Left cardiac atrium (tissue), 4 donors: ENCODE measurements around the gene SLC24A5. TPM values are rescaled to one million over a fixed set of nuclear protein-coding genes. Genes with fewer than 3 reads are reported as not detected.
A peak's percentile ranks its signal among the peaks of the same experiment; 100 is the strongest.

Source experiments
- ATAC-seq, 2 donors: fragments of 200-7000 bp; cut with Tn5 transposase; one replicate each; pipeline ENCODE4 v1.9.1; 2020; ENCODE audit warnings: mild to moderate bottlenecking in 2 of 2, moderate library complexity in 2 of 2
- DNase-seq: peaks from one replicate; pipeline ENCODE4 v3.0.0-alpha.2; 2020
- intact Hi-C, 2 donors: fragments of 100-400 bp; cut with DNase I; formaldehyde crosslinking; loops; one replicate each; pipeline versions ENCODE4 v1.14.1 to v1.15.1; 2022 to 2023
- total RNA-seq, 2 donors: library from RNA; stranded (reverse); fragmentation: NEBNext Ultra II Directional; extraction: Animal tissue kit (Norgen Biotek cat#: 25700); gene quantifications; one replicate each; pipeline ENCODE4 v1.2.1, GENCODE V29; 2021
- donor health status: DM: no; HTN: yes; CAD: no.
- donor health status: DM: no; HTN: yes; CAD: no; lungs with severe emphysema.
- donor health status: DM: yes; HTN: yes; CAD: no.
- donor health status: Dilated cardiomyopathy.

Gene SLC24A5
- total RNA-seq, 2 donors from 2014 or later, result not detected

DNA sequence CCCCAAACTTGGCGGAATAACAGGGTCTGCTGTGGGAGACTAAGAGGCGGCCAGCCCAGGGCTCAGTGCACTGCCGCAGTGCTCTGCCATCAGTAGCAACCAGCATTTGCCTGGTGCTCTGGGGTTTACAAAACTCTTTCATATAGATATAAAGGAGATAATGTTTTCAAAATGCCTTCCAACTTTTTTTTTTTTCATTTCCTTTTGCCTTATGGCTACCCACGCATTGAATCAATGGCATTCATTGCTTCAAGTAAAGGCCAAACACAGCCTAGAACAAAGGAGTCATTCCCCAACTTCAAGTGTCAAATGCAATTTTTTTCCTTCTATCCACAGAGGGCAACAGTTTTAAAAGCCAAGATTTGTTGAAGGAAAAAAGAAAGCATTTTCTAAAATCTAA is 11.6 kb upstream of the SLC24A5 start:
- DNase-seq (no peak), ATAC-seq (no peak)
- intact Hi-C loops, result no loop called here

GRCh38 chr15:48109856-48110531 is 10.8 kb upstream of the SLC24A5 start:
- intact Hi-C loops, result loop anchor here in 1 of 2 donors (5.0 kb wide), 1 partner anchor 142 kb away; no protein-coding TSS in a partner anchor
- ATAC-seq, result no peak
- no peak for DNase-seq

DNA sequence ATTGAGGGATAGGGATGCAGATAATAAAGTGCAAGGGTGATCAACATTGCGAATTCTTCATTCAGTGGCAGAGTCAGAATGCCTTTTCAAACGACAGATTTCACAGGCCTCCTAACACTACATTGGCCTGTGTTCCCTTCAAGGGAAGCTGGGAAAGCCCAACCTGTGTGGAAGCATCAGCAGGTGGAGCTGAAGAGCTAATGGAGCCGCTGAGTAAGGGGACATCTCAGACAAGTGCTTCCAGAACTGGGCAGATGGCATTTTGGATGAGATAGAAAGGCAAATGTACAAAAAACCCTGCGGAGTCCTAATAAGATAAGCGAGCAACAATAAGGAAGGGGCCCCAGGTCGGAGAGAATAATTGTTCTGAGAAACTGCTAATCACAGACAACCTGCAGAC is 8.5 kb upstream of the SLC24A5 start:
- ATAC-seq (peak in 1 of 2 donors; percentile 45), DNase-seq (no peak)
- intact Hi-C loops, result loop anchor here in 1 of 2 donors (5.0 kb wide), 1 partner anchor 140 kb away; no protein-coding TSS in a partner anchor

DNA sequence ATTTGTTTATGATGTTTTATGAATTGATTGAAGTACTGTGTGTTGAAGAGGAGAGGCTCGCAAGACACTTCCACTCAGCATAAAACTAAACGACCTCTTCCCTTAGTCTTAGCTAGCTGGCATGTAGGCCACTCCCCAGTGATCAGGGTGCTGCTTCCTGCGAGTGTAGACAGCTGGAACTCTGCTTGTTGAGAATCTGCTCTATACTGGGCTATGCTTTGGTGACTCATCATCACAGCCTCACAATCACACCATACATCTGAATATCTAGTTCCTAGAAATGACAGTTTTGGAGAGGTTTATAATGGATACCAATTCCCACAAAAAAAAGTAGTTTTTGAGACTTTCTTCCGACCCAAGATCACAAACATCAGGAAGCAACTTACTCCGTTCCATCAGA is 1.5 kb upstream of the SLC24A5 start:
- ATAC-seq (no peak), DNase-seq (no peak)
- intact Hi-C loops, result no loop called here

- DNase-seq, result no peak
- intact Hi-C loops, result no loop called here
- no peak for ATAC-seq
Measured at GRCh38 chr15:48121849-48122248, 1.1 kb downstream of the SLC24A5 start.

DNA sequence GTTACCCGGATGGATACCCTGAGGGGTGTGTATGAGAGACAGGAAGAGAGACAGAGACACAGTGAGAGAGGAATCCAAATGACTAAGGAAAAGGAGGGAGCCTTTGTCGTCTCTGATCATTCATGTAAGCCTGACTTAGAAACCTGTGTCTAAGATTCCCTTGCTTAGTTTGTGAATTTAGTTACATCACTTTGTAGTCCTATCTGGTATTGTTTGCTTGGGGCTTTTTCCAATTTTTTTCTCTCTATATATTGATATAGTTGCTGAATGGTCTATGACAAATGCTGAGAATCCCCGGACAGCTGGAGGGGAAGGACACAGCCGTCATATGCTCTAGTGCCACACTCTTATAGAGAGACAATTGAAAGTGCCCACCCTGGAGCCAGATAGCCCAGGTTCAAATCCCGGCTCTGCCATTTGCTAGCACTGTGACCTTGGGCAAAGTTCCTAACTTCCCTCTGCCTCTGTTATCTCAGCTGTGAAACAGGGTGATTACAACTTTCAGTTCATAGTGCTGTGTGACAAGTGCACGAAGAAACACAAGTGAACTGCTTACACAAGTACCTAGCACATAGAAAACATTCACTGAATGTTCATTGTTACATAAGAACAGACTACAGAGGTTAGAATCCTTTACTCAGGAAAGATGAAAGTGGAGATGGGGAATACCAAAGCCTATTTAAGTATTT is 6.0 kb downstream of the SLC24A5 start:
- no peak for ATAC-seq
- DNase-seq, result no peak
- intact Hi-C loops, result no loop called here

DNA sequence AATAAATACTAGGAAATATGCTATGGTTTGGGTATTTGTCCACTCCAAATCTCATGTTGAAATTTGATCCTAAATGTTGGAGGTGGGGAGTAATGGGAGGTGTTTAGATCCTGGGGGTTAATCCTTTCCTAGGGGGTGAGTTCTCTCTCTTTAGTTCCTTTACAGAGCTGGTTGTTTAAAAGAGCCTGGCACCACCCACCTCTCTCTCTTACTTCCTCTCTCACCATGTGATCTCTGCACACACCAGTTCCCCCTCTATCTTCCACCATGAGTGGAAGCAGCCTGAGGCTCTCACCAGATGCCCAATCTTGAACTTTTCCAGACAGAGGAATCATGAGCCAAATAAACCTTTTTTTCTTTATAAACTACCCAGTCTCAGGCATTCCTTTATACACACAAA is 10.5 kb downstream of the SLC24A5 start:
- intact Hi-C loops, result no loop called here
- no peak for ATAC-seq

GRCh38 chr15:48132874-48133273 is 12.1 kb downstream of the SLC24A5 start:
- no peak for DNase-seq
- intact Hi-C loops, result no loop called here
- no peak for ATAC-seq

More for the DNA sequence above, 10.5 kb downstream of the SLC24A5 start:
- no peak for DNase-seq

DNA sequence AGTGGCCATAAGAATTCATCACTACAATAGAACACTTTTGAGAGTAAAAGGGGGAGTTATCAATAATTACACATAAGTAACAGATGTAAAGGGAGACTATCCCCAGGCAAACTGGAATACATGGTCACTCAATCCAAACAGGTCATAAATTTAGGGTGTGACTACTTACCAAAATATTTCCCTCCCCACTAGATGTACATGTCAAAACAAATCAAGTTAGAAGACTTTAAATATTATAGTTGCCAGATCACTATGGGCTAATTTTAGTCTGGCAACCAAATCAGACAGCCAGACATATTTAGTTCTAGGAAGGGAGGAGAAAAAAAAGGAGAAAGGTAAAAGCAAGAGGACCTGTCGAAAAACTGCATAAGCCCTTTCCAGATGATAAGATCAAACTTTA is 23.1 kb downstream of the SLC24A5 start:
- no peak for DNase-seq
- intact Hi-C loops, result no loop called here
- peak in 1 of 2 donors; percentile 70 for ATAC-seq

DNA sequence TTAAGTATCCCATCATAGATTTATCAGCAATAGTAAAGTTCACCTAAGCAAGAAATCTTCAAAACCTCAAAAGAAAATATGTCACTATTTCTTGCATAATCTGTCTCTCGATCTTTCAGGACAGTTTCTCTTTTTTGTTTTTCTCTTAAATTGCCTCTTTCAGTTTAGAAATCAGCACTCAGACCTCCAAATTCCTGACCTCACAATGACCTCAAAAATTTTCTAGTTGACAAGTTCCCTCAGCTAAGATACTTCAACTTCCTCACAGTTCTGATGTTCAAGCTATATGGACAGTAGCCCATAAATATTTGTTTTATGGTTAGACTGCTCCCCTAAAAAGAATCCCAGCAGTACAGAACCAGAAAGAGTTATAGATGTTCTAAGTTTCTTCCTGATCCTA is 24.1 kb downstream of the SLC24A5 start:
- no peak for DNase-seq
- no peak for ATAC-seq
- intact Hi-C loops, result no loop called here

- intact Hi-C loops, result no loop called here
- ATAC-seq (no peak), DNase-seq (no peak)
Measured at GRCh38 chr15:48145923-48146322, 25.1 kb downstream of the SLC24A5 start.

DNA sequence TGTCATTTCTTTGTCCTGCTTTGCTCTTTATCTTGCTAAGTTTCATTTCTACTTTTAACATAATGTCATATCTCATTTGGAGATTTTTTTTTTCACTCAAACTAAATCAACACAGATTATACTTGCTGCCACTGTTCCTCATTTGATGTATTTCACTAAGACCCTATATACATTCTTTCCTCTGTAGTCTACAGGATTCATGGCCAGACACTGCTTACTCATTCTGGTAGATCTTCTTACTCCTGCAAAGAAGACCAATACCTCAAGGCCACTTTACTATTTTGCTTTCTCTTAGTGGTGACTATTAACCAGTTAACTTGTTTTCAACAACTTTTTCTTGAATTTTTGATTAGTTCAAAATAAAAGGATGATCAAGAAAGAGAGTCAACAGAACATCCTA is 26.6 kb downstream of the SLC24A5 start:
- no peak for DNase-seq
- intact Hi-C loops, result no loop called here
- no peak for ATAC-seq

GRCh38 chr15:48149858-48150257 is 29.1 kb downstream of the SLC24A5 start:
- DNase-seq, result no peak
- no peak for ATAC-seq
- intact Hi-C loops, result no loop called here

- DNase-seq (no peak), ATAC-seq (no peak)
- intact Hi-C loops, result no loop called here
Measured at GRCh38 chr15:48153526-48153925, 32.7 kb downstream of the SLC24A5 start.

DNA sequence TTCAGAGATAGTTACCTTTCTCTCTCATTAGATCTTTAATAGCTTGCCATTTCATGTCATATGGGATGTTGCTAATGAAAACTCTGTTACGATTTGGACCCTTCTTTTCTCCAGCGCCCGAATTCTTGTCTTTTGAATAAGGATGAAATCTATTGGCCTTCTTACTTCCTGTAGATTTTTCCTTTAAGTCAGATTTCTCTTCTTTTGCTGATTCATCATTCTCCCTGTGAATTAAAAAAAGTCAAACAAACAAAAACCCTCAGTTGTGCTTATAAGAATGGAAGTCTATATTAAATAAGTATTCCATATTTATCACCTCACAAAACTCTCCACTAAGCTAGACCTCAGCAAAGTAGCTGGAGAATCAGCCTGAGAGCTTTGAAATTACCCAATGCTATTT is 47.8 kb downstream of the SLC24A5 start:
- intact Hi-C loops, result no loop called here
- no peak for DNase-seq
- ATAC-seq, result no peak

- DNase-seq (no peak), ATAC-seq (no peak)
- intact Hi-C loops, result no loop called here
Measured at GRCh38 chr15:48170981-48171380, 50.2 kb downstream of the SLC24A5 start.

DNA sequence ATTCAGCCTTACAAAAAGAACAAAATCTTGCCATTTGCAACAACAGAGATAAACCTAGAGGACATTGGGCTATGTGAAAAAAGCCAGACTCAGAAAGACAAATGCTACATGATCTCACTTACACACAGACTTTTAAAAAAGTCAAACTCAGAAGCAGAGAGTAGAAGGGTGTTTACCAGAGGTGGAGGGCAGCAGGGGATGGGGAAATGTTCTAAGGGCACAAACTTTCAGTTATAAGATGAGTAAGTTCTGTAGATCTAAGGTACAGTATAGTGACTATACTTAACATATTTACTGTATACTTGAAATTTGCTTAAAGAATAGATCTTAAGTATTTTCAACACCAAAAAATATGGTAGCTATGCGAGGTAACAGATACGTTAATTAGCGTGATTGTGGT is 54.3 kb downstream of the SLC24A5 start:
- no peak for DNase-seq
- intact Hi-C loops, result no loop called here
- ATAC-seq, result no peak

DNA sequence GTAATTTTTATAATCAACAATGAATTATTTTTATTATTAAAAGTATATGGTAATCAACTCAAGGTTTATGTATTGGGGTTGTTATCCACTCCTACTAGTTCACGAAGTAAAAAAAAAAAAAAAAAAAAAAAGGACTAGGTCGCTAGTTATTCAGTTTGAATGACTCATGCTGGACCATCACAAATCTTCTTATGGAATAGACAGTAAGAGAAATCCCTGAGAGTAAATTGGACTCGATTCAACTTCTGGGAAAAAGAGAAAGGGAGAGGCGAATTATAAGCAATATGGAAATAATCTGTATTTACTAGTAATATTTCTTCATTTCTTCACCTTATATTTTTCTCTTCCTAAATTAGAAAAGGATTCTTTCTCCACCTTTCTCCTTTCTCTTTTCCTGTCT is 55.3 kb downstream of the SLC24A5 start:
- DNase-seq (no peak), ATAC-seq (no peak)
- intact Hi-C loops, result no loop called here

DNA sequence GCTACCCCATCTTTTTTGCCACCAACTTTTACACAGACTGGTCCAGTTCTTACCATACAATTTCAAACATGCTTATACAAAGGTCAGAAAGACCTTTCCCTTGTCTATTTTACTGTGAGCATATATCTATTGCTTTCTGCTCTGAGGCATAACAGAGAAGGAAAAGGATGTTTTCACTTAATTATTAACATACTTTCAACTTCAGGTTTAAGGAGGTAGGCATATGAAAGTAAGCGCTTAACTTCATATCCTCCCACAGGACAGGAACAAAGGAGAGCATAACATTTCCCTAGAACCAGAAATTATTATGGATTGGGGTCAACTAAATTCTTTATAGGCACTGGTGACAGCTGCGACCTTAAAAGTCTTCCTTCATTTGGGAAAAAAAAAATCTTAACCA is 56.2 kb downstream of the SLC24A5 start:
- no peak for DNase-seq
- intact Hi-C loops, result no loop called here
- ATAC-seq, result no peak

DNA sequence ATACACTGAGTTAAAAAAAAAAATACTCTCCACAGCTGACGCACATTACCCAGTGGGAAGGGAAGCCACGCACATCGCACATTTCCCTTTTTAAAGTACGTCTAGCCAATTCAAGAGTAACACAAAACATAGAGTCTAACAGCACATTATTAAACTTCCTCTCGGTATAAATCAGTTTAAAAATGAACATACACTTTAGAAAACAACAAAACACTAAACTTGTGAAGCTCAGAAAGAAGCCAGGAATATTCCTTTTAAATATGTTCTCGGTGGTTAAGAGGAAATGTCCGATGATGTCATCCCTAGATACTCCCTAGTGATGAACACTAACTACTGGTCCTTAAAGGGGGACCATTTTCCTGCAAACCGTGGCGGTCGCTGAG is 56.6 kb downstream of the SLC24A5 start:
- DNase-seq (no peak), ATAC-seq (peak; percentile 75 to 91)
- intact Hi-C loops, result no loop called here
